ENCODE measurements around the gene IL10RB. TPM values are rescaled to one million over a fixed set of nuclear protein-coding genes. Genes with fewer than 3 reads are reported as not detected.
"Not testable (repeated sequence)": the region's sequence is repeated elsewhere in the genome, so short reads cannot be mapped to it uniquely, and the experiment has no call there.

The IL10RB gene
- total RNA-seq, 1 experiment from 2014 or later: 30.4 TPM

GRCh38 chr21:33300701-33301631 is 34.8 kb downstream of the IL10RB start:
- DNase-seq (ENCODE audit: low read depth): no peak

- no peak for DNase-seq (ENCODE audit: low read depth)
Observed at GRCh38 chr21:33301632-33302002, 35.5 kb downstream of the IL10RB start.

DNA sequence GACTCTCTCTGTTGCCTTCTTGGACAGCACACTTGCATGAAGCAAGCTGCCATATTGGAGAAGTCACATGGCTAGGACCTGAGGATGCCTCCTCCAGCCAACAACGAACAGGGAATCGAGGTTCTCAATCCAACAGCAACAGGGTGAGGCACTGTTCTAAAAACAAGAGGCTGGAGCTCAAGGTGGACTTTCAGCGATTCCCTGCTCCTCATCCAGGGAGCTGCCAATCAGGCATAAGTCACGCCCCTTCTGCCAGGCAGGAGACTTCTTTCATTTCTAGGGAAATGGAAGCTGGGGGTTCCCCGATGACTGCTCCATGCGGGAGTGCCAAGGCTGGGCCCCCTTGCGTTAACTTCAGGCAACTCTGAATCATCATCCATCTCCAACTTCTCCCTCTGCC is 35.9 kb downstream of the IL10RB start:
- peak; percentile 13 for DNase-seq (ENCODE audit: low read depth)

GRCh38 chr21:33302796-33303195 is 36.6 kb downstream of the IL10RB start:
- no peak for DNase-seq (ENCODE audit: low read depth)

DNA sequence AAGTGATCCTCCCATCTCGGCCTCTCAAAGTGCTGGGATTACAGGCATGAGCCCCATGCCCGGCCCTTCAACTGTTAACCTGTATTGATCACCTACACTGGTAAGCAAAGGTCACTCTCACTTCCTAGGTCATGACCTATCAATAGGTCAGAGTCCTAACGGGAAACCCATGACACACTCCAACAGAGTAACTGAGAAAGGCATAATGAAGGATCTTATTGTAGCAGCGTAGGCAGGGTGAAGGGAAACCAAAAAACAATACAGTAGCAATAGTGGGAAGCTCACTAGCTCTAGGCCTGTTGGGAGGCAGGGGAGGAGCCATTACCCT is 39.1 kb downstream of the IL10RB start:
- no peak for DNase-seq (ENCODE audit: low read depth)

GRCh38 chr21:33305938-33306337 is 39.8 kb downstream of the IL10RB start:
- DNase-seq (ENCODE audit: low read depth): no peak

GRCh38 chr21:33308586-33309490 is 42.7 kb downstream of the IL10RB start:
- DNase-seq (ENCODE audit: low read depth): no peak

- DNase-seq (ENCODE audit: low read depth): no peak
Observed at GRCh38 chr21:33309778-33310177, 43.6 kb downstream of the IL10RB start.

GRCh38 chr21:33312121-33312520 is 46.0 kb downstream of the IL10RB start:
- DNase-seq (ENCODE audit: low read depth): no peak

- no peak for DNase-seq (ENCODE audit: low read depth)
Observed at GRCh38 chr21:33313183-33313582, 47.0 kb downstream of the IL10RB start.

DNA sequence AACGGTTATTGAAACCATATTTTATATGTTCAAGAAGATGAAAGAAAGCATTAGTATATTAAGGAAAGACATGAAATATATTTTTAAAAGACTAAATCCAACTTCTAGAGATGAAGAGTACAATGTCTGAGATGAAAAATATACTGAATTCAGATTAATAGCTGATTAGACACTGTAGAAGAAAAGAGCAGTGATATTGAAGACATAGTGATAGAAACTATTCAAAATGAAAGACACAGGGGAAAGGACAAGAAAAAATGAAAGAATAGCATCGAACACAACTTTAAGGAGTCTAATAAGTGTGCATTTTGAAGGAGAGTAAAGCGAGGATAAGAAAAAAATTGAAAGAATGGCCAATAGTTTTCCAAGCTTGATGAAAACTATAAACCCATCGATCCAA is 47.4 kb downstream of the IL10RB start:
- no peak for DNase-seq (ENCODE audit: low read depth)

- peak; percentile 65 for DNase-seq (ENCODE audit: low read depth)
Observed at GRCh38 chr21:33314111-33314510, 47.9 kb downstream of the IL10RB start.

DNA sequence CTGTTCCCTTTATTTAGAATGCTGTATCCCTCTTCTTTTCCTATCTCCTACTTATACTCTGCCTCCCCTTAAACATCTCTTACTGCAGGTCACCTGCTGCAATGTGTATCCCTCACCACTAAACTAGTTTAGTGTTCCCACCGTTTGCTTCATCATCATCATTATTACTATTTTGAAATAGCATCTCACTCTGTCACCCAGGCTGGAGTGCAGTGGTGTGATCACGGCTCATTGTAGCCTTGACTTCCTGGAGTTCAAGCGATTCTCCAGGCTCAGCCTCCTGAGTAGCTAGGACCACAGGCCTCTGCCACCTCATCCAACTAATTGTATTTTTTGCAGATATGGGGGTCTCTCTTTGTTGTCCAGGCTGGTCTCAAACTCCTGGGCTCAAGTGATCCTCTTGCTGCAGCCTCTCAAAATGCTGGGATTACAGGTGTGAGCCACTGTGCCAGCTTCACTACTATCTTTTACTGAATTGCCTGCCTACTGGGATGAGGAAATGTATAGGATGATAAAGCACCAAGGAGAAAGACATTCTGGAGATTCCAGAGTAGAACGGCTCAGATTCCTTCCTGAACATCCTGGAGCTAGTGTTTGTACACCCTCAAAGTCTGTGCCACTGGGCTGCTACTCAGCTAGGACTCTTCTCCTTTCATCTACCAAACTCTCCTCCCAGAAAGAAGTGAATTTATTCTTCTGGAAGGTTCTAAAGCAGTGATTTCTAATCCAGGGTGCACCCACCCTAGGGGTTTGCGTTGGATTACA is 50.0 kb downstream of the IL10RB start:
- DNase-seq (ENCODE audit: low read depth): no peak

DNA sequence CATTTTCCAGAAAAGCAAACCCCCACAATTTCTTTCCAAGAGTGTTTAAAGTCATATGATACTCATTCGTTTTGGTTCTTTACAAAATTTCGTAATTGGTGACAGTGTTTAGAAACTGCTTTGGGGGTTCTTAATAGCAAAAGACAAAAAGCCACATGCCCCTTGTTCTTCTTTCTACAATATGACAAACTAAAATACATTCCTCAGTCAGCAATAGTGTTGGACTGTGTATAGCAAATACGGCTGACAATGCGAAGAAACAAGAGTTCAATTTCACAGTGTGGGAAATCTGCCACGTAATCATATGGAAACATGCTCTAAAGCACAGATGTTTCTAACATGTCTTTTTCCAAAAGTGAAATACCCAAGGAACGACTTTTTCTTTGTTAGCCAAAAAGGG is 51.0 kb downstream of the IL10RB start:
- no peak for DNase-seq (ENCODE audit: low read depth)

- no peak for DNase-seq (ENCODE audit: low read depth)
Observed at GRCh38 chr21:33317786-33318486, 51.8 kb downstream of the IL10RB start.

- not testable (repeated sequence) for DNase-seq (ENCODE audit: low read depth)
Observed at GRCh38 chr21:33321005-33321404, 54.8 kb downstream of the IL10RB start.

DNA sequence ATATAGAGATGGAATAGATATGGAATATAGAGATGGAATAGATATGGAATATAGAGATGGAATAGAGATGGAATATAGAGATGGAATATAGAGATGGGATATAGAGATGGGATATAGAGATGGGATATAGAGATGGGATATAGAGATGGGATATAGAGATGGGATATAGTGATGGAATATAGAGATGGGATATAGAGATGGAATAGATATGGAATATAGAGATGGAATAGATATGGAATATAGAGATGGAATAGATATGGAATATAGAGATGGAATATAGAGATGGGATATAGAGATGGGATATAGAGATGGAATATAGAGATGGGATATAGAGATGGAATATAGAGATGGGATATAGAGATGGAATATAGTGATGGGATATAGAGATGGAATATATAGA is 57.4 kb downstream of the IL10RB start:
- not testable (repeated sequence) for DNase-seq (ENCODE audit: low read depth)

- peak; percentile 98 for DNase-seq (ENCODE audit: low read depth)
Observed at GRCh38 chr21:33324291-33325221, 58.4 kb downstream of the IL10RB start, which contains the start of gene IFNAR1. TSS of gene IFNAR1 (plus strand) at chr21:33324970. CDS start at chr21:33325056, 86 bp downstream.

DNA sequence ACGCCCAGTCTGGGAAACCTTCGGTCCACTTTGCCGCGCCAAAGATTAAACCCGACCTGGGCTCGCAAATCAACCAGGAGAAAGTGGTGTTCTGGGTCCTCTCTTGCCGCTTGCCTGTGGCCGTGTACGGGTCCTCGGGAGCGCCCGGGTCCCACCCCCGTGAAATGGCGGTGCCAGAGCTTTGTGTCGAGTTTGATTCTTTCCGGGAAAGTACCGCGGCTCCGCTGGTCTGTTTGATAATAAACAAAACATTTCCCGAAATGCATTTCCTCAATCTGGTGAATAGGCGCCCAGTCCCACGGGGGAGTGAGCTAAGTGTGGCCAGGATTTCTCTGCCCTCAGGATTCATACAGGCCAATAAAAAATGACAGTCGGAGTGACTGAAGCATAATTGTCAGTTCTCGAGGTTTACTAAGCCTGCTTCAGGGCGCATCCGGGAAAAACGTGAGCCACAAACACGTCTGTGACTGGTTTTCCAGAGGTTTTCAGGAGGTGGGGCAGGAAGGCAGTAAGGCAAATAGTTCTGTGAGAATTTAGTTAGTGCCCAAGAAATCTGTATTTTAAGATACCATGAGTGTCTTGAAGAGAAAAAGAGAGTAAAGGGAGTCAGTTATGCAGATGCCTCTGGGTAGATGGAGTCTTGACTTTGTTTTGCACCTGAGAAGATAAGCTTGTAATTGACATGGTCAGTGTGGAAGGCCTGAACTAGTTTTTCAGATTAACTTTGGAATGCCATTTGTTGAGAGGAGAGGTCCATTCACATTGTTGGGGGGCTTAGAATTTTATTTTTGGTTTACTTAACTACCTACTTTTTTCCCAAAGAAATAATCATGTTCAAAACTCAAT is 59.3 kb downstream of the IL10RB start:
- DNase-seq (ENCODE audit: low read depth): peak; percentile 51
